Measurements from ENCODE around the gene CNTNAP5. TPM values are rescaled to one million over a fixed set of nuclear protein-coding genes. Genes with fewer than 3 reads are reported as not detected.

Gene CNTNAP5
- total RNA-seq, 4 donors from 2014 or later, result 0.17 TPM; not detected in 3

- 97% methylated on average over 3 of the region's 3 CpGs for WGBS
- Histone ChIP-seq H3K36me3 (no peaks in the 10 kb centered on the region), H3K4me3 (no peak overlapping the region), H3K4me1 (no peaks in the 10 kb centered on the region), H3K9me3 (no peaks in the 10 kb centered on the region), H3K27ac (replicated peaks in 1 of 4) (no peak overlapping the region), H3K27me3 (no peaks in the 10 kb centered on the region)
- no peak for DNase-seq (ENCODE audit: extremely low spot score)
- intact Hi-C loops (cut with DNase I), result no loop called here
- no peak for TF ChIP-seq CTCF (IDR thresholded peaks at IDR 0.05)
- TF ChIP-seq EP300 (IDR thresholded peaks at IDR 0.05), result no peak
- no peak for TF ChIP-seq POLR2A (IDR thresholded peaks at IDR 0.05; ENCODE audit: low read depth)
- TF ChIP-seq POLR2AphosphoS5 (IDR thresholded peaks at IDR 0.05), result no peak
These were observed 898.0 kb downstream of the CNTNAP5 start for GRCh38 chr2:124923097-124923496.

- H3K4me3 ChIP-seq, result no peak overlapping the region
- H3K27me3 ChIP-seq, result no peaks in the 10 kb centered on the region
- no peak overlapping the region for H3K27ac ChIP-seq (replicated peaks in 1 of 4)
- TF ChIP-seq POLR2AphosphoS5 (IDR thresholded peaks at IDR 0.05), result no peak
- TF ChIP-seq EP300 (IDR thresholded peaks at IDR 0.05), result no peak
- TF ChIP-seq POLR2A (IDR thresholded peaks at IDR 0.05; ENCODE audit: low read depth), result no peak
- TF ChIP-seq CTCF (IDR thresholded peaks at IDR 0.05), result no peak
- H3K9me3 ChIP-seq, result no peaks in the 10 kb centered on the region
- WGBS, result 75% methylated on average over 1 of the region's 1 CpG
- intact Hi-C loops (cut with DNase I), result no loop called here
- no peaks in the 10 kb centered on the region for H3K36me3 ChIP-seq
- H3K4me1 ChIP-seq, result no peaks in the 10 kb centered on the region
- DNase-seq (ENCODE audit: extremely low spot score), result no peak
These were observed 908.8 kb downstream of the CNTNAP5 start for GRCh38 chr2:124933883-124934282.

GRCh38 chr2:124953921-124954320, 928.8 kb downstream of the CNTNAP5 start:
- Histone ChIP-seq H3K4me1 (peaks cover 0 to 4% (median 0%) of the 10 kb centered on the region in 4 donors), H3K36me3 (no peaks in the 10 kb centered on the region), H3K27ac (replicated peaks in 1 of 4) (no peak overlapping the region), H3K27me3 (no peaks in the 10 kb centered on the region), H3K4me3 (no peak overlapping the region), H3K9me3 (no peaks in the 10 kb centered on the region)
- 67% methylated on average over 2 of the region's 2 CpGs for WGBS
- DNase-seq (ENCODE audit: extremely low spot score), result no peak
- intact Hi-C loops (cut with DNase I), result no loop called here
- TF ChIP-seq POLR2AphosphoS5 (IDR thresholded peaks at IDR 0.05), result no peak
- no peak for TF ChIP-seq CTCF (IDR thresholded peaks at IDR 0.05)
- TF ChIP-seq EP300 (IDR thresholded peaks at IDR 0.05), result no peak
- no peak for TF ChIP-seq POLR2A (IDR thresholded peaks at IDR 0.05; ENCODE audit: low read depth)

- 74% methylated on average over 1 of the region's 1 CpG for WGBS
- H3K4me1 ChIP-seq, result no peaks in the 10 kb centered on the region
- no peaks in the 10 kb centered on the region for H3K9me3 ChIP-seq
- H3K27me3 ChIP-seq, result no peaks in the 10 kb centered on the region
- intact Hi-C loops (cut with DNase I), result no loop called here
- H3K27ac ChIP-seq (replicated peaks in 1 of 4), result no peak overlapping the region
- no peaks in the 10 kb centered on the region for H3K36me3 ChIP-seq
- TF ChIP-seq POLR2A (IDR thresholded peaks at IDR 0.05; ENCODE audit: low read depth), result no peak
- TF ChIP-seq EP300 (IDR thresholded peaks at IDR 0.05), result no peak
- no peak for TF ChIP-seq POLR2AphosphoS5 (IDR thresholded peaks at IDR 0.05)
- TF ChIP-seq CTCF (IDR thresholded peaks at IDR 0.05), result no peak
- no peak for DNase-seq (ENCODE audit: extremely low spot score)
- H3K4me3 ChIP-seq, result no peak overlapping the region
These were observed 934.5 kb downstream of the CNTNAP5 start for GRCh38 chr2:124959581-124959980.

GRCh38 chr2:124961132-124961531, 936.0 kb downstream of the CNTNAP5 start:
- no peak for TF ChIP-seq EP300 (IDR thresholded peaks at IDR 0.05)
- TF ChIP-seq POLR2A (IDR thresholded peaks at IDR 0.05; ENCODE audit: low read depth), result no peak
- TF ChIP-seq CTCF (IDR thresholded peaks at IDR 0.05), result no peak
- no peak for TF ChIP-seq POLR2AphosphoS5 (IDR thresholded peaks at IDR 0.05)
- no peak for DNase-seq (ENCODE audit: extremely low spot score)
- H3K27me3 ChIP-seq, result no peaks in the 10 kb centered on the region
- no peaks in the 10 kb centered on the region for H3K9me3 ChIP-seq
- H3K36me3 ChIP-seq, result no peaks in the 10 kb centered on the region
- 89% methylated on average over 4 of the region's 4 CpGs for WGBS
- H3K4me1 ChIP-seq, result no peaks in the 10 kb centered on the region
- H3K4me3 ChIP-seq, result no peak overlapping the region
- intact Hi-C loops (cut with DNase I), result no loop called here
- H3K27ac ChIP-seq (replicated peaks in 1 of 4), result no peak overlapping the region

Data from esophagus muscularis mucosa (tissue), 4 donors.